OCI-LY7 (cell line): ENCODE measurements around the gene FOXJ3.

Source experiments
- CTCF ChIP-seq: fragments of 200-600 bp; sonication (generic); conservative IDR thresholded peaks from 2 replicates; pipeline ENCODE4 v1.5.1; 2014; ENCODE audit warnings: mild to moderate bottlenecking, antibody characterized with exemption, low read length, moderate library complexity, mixed read lengths
- EZH2phosphoT487 ChIP-seq: fragments of 200-600 bp; sonication (generic); IDR thresholded peaks from 2 replicates; pipeline ENCODE4 v1.6.1; 2018; ENCODE audit warnings: low read depth, borderline replicate concordance, mild to moderate bottlenecking, mixed run types, antibody characterized with exemption, low read length, moderate library complexity, mixed read lengths

DNA sequence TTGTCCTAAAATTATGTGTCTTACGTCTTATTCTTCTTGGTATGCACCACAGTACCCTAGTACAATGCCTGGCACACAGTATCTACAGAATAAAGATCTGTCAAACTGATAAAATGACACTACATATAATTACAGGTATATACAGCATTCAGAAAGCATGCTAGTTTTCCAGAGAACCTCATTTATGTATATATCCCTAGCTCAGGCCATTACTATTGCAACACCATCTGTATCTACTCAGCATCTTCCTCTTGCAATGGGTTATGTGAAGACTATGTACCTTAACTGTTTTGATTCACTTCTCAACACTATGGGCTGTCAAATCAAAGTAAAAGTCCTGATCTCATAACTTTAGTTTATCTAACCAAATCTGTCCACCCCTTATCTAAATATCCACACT is 112.0 kb downstream of the FOXJ3 start:
- TF ChIP-seq CTCF (no peak), EZH2phosphoT487 (no peak)
